Measurements from ENCODE around the gene HOXB5. TPM values are rescaled to one million over a fixed set of nuclear protein-coding genes. Genes with fewer than 3 reads are reported as not detected.

Gene HOXB5
- total and polyA plus RNA-seq, 11 donors: 0.04 to 1.0 (median 0.17) TPM; not detected in 6

GRCh38 chr17:48617471-48618255 is 24.1 kb upstream of the HOXB5 start:
- intact Hi-C loops (cut with DNase I): loop anchor here (1.0 to 10.0 kb wide), 12 partner anchors 280 to 593 kb away; no protein-coding TSS in a partner anchor
- Histone ChIP-seq H3K27me3 (peaks cover 88 to 100% (median 96%) of the 10 kb centered on the region in 9 donors), H3K4me3 (no peak overlapping the region), H3K36me3 (no peaks in the 10 kb centered on the region), H3K9me3 (no peaks in the 10 kb centered on the region), H3K27ac (no peak overlapping the region), H3K4me1 (peaks cover 0 to 29% (median 4%) of the 10 kb centered on the region in 12 donors)
- 6 to 8% (median 7%) methylated on average over 32 to 43 of the region's 43 CpGs for WGBS, 4 donors
- no peak for ATAC-seq
- DNase-seq: no peak
- TF ChIP-seq CTCF (IDR thresholded peaks at IDR 0.05): no peak
- TF ChIP-seq POLR2A (IDR thresholded peaks at IDR 0.05): no peak

DNA sequence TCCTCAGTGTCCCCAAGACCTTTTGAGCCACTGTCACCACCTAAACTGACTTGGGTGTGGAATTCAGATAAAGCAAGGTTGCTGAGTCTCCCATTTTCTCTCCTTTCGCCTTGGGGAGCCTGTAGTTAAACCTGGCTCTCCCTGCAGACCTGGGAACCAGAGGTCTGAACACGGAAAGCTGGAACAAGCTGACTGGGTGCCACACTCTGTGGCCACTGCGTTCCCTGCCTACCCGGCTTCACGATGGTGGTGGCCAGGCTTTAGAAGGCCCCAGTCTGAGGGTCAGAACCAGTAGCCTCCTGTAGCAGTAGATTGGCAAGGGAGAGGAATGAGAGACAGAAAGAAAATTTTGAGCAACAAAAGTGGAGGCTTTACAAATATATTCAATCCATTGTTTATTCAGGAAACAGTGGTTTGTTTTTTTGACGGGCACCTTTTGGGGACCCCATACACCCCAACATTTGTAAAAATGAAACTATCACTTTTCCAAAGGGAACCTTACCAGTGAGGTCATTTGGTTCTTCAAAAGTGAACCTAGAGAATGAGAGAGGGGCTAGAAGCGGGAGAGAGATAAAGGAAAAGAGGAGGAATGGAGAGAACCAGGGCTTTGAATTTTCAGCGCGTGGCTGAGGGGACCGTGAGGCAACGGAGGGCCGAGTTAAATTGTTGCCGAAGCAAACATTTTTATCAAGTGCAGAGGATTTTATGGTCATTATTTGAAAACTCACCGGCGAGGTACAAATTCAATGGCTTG is 23.3 kb upstream of the HOXB5 start:
- ATAC-seq (no peak), DNase-seq (no peak)
- peaks cover 0 to 37% (median 9%) of the 10 kb centered on the region in 12 donors for H3K4me1 ChIP-seq
- no peaks in the 10 kb centered on the region for H3K9me3 ChIP-seq
- H3K27me3 ChIP-seq: peaks cover 89 to 100% (median 96%) of the 10 kb centered on the region in 9 donors
- no peak overlapping the region for H3K4me3 ChIP-seq
- no peaks in the 10 kb centered on the region for H3K36me3 ChIP-seq
- intact Hi-C loops (cut with DNase I): loop anchor here (5.0 to 10.0 kb wide), 9 partner anchors 280 to 592 kb away; no protein-coding TSS in a partner anchor
- no peak for TF ChIP-seq POLR2A (IDR thresholded peaks at IDR 0.05)
- no peak for TF ChIP-seq CTCF (IDR thresholded peaks at IDR 0.05)
- WGBS, 4 donors: 8 to 17% (median 13%) methylated on average over 14 to 15 of the region's 15 CpGs
- no peak overlapping the region for H3K27ac ChIP-seq

DNA sequence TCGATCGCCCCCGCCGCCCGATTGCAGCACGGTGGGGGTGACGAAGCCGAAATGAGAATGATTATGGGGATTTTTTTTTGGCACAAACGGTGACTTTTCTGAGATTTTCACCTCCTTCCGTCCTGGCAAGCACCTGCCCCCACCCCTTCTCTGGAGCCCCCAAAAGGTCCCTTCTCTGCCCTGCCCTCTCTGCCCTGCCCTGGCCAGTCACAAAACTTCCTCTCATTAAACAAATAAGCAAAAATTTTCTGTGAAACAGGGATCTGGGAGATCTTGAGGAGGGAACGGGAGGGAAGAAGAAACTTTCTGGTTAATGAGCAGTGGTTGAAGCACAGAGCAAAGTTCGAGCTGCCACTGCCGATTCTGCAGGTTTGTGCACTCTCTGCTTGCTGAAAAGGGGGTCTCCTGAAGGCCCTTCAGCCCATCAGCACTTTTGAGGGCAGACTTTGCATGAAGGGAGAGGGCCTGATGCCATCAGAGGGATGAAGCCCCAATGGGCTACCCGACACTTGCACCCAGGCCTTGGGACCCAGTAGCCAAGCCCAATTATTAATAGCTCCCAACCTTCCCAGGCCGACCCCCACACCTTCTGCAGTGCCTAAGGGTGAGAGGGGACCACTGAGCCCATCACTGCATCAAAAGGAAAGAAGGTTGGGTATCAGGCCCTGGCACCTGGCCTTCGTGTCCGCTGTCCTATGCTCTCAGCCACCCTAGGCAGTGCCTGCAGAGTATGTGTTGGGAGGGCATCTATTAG is 22.6 kb upstream of the HOXB5 start:
- no peak overlapping the region for H3K27ac ChIP-seq
- ATAC-seq: no peak
- no peaks in the 10 kb centered on the region for H3K36me3 ChIP-seq
- intact Hi-C loops (cut with DNase I): loop anchor here (5.0 to 10.0 kb wide), 9 partner anchors 279 to 591 kb away; no protein-coding TSS in a partner anchor
- DNase-seq: no peak
- peaks cover 0 to 44% (median 12%) of the 10 kb centered on the region in 12 donors for H3K4me1 ChIP-seq
- H3K27me3 ChIP-seq: peaks cover 89 to 100% (median 96%) of the 10 kb centered on the region in 9 donors
- no peak overlapping the region for H3K4me3 ChIP-seq
- TF ChIP-seq POLR2A (IDR thresholded peaks at IDR 0.05) (no peak), CTCF (IDR thresholded peaks at IDR 0.05) (no peak)
- 11 to 14% (median 13%) methylated on average over 17 of the region's 17 CpGs for WGBS, 4 donors
- no peaks in the 10 kb centered on the region for H3K9me3 ChIP-seq
